SK-N-SH (cell line): ENCODE data around the gene PHKG1.

Source experiments
- FOXJ3 ChIP-seq: sonication (generic); formaldehyde crosslinking; IDR thresholded peaks from 2 replicates; pipeline ENCODE4 v1.5.1; 2020; ENCODE audit warnings: mild to moderate bottlenecking, missing genetic modification reagents
- FOXM1 ChIP-seq: IDR thresholded peaks from 2 replicates; pipeline ENCODE4 v1.4.0; 2012; ENCODE audit warnings: low read depth, mild to moderate bottlenecking
- GABPA ChIP-seq: IDR thresholded peaks from 2 replicates; pipeline ENCODE4 v1.4.0; 2012; ENCODE audit warnings: low read depth, mild to moderate bottlenecking
- NFIC ChIP-seq: IDR thresholded peaks from 2 replicates; pipeline ENCODE4 v1.4.0; 2012; ENCODE audit warnings: borderline replicate concordance
- POLR2AphosphoS5 ChIP-seq: IDR thresholded peaks from 2 replicates; pipeline ENCODE4 v1.6.1; 2012; ENCODE audit warnings: low read depth, low read length
- RAD21 ChIP-seq: IDR thresholded peaks from 2 replicates; pipeline ENCODE4 v1.6.1; 2012; ENCODE audit warnings: mild to moderate bottlenecking, low read length
- TCF12 ChIP-seq: IDR thresholded peaks from 2 replicates; pipeline ENCODE4 v1.4.0; 2012
- TF ChIP-seq, protein P1 (sequence below): fragments of 200-600 bp; sonication (generic); IDR thresholded peaks from 2 replicates; pipeline ENCODE4 v1.6.1; 2017; ENCODE audit warnings: antibody characterized with exemption, mild to moderate bottlenecking, moderate library complexity
- TF ChIP-seq, protein P2 (sequence below): IDR thresholded peaks from 2 replicates; pipeline ENCODE4 v1.6.1; 2012; ENCODE audit warnings: mild to moderate bottlenecking, low read depth, low read length, moderate library complexity

DNA sequence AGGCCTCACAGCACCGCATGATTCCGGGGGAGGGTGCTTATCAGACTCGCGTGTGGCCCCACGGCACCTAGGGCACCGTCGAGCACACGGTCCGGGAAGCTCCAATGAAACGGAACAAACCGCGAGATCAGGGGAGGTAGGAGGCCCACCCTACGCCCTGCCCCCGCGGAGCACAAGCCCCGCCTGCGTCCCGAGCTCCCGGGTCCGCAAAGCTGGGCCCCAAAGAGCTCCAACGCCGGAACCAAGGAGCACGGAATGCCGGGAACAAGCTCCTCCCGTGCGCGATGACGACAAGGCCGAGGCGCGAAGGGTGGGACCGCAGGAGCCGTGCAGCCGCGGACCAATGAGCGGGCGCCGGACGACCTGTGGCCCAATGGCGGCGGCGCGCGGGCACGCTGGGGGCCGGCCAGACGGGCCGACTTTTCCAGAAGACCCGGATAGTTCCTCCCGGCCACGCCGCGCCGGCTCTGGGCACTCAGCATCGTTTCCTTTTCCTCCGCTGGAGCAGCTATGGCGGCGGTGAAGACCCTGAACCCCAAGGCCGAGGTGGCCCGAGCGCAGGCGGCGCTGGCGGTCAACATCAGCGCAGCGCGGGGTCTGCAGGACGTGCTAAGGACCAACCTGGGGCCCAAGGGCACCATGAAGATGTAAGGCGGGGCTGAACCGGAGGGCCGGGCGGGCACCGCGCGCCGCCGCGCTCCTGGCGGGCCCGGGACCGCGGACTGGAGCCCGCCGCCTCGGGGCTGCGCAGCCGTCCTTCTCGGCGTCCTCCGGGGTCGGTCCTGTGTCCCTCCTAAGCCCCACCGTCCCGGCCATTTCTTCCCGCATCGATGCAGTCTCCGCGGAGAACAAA, 41.2 kb downstream of the PHKG1 start, which contains the start of the genes CCT6A and PSPH:
- TF ChIP-seq GABPA, result peak; percentile 76
- TF ChIP-seq RAD21, result no peak; the same call in 1 of the 2 replicates
- TF ChIP-seq, protein P1, sequence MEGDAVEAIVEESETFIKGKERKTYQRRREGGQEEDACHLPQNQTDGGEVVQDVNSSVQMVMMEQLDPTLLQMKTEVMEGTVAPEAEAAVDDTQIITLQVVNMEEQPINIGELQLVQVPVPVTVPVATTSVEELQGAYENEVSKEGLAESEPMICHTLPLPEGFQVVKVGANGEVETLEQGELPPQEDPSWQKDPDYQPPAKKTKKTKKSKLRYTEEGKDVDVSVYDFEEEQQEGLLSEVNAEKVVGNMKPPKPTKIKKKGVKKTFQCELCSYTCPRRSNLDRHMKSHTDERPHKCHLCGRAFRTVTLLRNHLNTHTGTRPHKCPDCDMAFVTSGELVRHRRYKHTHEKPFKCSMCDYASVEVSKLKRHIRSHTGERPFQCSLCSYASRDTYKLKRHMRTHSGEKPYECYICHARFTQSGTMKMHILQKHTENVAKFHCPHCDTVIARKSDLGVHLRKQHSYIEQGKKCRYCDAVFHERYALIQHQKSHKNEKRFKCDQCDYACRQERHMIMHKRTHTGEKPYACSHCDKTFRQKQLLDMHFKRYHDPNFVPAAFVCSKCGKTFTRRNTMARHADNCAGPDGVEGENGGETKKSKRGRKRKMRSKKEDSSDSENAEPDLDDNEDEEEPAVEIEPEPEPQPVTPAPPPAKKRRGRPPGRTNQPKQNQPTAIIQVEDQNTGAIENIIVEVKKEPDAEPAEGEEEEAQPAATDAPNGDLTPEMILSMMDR, result peak; percentile 8; the same call in 1 of the 2 replicates
- peak; percentile 92 for TF ChIP-seq POLR2AphosphoS5
- TF ChIP-seq, protein P2, sequence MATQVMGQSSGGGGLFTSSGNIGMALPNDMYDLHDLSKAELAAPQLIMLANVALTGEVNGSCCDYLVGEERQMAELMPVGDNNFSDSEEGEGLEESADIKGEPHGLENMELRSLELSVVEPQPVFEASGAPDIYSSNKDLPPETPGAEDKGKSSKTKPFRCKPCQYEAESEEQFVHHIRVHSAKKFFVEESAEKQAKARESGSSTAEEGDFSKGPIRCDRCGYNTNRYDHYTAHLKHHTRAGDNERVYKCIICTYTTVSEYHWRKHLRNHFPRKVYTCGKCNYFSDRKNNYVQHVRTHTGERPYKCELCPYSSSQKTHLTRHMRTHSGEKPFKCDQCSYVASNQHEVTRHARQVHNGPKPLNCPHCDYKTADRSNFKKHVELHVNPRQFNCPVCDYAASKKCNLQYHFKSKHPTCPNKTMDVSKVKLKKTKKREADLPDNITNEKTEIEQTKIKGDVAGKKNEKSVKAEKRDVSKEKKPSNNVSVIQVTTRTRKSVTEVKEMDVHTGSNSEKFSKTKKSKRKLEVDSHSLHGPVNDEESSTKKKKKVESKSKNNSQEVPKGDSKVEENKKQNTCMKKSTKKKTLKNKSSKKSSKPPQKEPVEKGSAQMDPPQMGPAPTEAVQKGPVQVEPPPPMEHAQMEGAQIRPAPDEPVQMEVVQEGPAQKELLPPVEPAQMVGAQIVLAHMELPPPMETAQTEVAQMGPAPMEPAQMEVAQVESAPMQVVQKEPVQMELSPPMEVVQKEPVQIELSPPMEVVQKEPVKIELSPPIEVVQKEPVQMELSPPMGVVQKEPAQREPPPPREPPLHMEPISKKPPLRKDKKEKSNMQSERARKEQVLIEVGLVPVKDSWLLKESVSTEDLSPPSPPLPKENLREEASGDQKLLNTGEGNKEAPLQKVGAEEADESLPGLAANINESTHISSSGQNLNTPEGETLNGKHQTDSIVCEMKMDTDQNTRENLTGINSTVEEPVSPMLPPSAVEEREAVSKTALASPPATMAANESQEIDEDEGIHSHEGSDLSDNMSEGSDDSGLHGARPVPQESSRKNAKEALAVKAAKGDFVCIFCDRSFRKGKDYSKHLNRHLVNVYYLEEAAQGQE, result peak; percentile 73
- peak; percentile 29; the same call in 1 of the 2 replicates for TF ChIP-seq TCF12
- TF ChIP-seq FOXJ3, result no peak; the same call in 1 of the 2 replicates
- no peak for TF ChIP-seq FOXM1
- no peak for TF ChIP-seq NFIC
